Measurements from ENCODE around the gene THSD7B.
"Not testable (repeated sequence)": the region's sequence is repeated elsewhere in the genome, so short reads cannot be mapped to it uniquely, and the experiment has no call there.

THSD7B gene

DNA sequence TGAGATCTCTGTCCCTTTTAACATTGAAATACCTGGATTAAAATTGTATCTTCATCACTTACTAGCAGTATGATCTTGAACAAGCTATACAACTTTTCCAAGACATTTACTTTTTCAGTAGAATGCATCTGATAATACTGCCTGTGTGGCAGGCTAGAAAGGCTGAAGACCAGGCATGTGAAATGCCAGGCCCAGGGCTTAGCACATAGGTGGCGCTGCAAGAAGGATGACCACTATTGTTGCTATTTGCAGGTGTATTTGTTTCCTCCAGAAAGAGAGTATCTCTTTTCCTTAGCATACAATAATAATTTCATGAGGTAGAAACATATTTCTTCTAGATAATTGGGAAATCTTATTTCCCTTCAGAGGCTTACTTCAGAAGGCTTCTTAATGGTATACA lies 331.3 kb downstream of the THSD7B start:
- Histone ChIP-seq H3K14ac (ENCODE audit: low read length) (no peak overlapping the region), H3K9me3 (ENCODE audit: insufficient read depth, low read depth, low read length) (no peaks in the 10 kb centered on the region), H2AFZ (ENCODE audit: insufficient read depth, low read length, poor library complexity) (no peak overlapping the region), H2AK5ac (ENCODE audit: low read length) (no peak overlapping the region), H3K18ac (ENCODE audit: low read length) (no peak overlapping the region), H3K79me1 (ENCODE audit: low read length) (no peaks in the 10 kb centered on the region), H3K9ac (ENCODE audit: low read length) (no peak overlapping the region), H4K12ac (ENCODE audit: low read depth, low read length) (no peak overlapping the region), H3K27ac (ENCODE audit: low read depth, low read length) (no peak overlapping the region), H3K36me3 (ENCODE audit: control insufficient read depth in 1 of 2, insufficient read depth in 2 of 2, low read length in 2 of 2) (no peaks in the 10 kb centered on the region), H2BK12ac (ENCODE audit: low read length) (no peak overlapping the region), H4K91ac (ENCODE audit: low read depth, low read length) (no peak overlapping the region), H3K4me3 (ENCODE audit: low read depth, low read length) (no peak overlapping the region), H3K27me3 (ENCODE audit: insufficient read depth, low read length) (no peaks in the 10 kb centered on the region), H3K23ac (ENCODE audit: low read length) (no peak overlapping the region), H3K4me1 (ENCODE audit: control insufficient read depth in 1 of 2, insufficient read depth in 2 of 2, low read length in 2 of 2) (no peaks in the 10 kb centered on the region), H4K8ac (ENCODE audit: low read depth, low read length) (no peak overlapping the region), H2BK5ac (ENCODE audit: low read depth, low read length, poor library complexity) (no peak overlapping the region), H3K79me2 (ENCODE audit: control insufficient read depth, insufficient read depth, low read length, poor library complexity) (no peaks in the 10 kb centered on the region), H2BK120ac (ENCODE audit: insufficient read depth, low read length, poor library complexity) (no peak overlapping the region), H3K4me2 (ENCODE audit: low read length) (no peak overlapping the region), H3K4ac (ENCODE audit: low read depth, low read length) (no peak overlapping the region)
- WGBS (ENCODE audit: extremely low coverage, insufficient coverage, insufficient read length), result no CpG with 5 or more reads among the region's 1 CpG
- no peak for DNase-seq

DNA sequence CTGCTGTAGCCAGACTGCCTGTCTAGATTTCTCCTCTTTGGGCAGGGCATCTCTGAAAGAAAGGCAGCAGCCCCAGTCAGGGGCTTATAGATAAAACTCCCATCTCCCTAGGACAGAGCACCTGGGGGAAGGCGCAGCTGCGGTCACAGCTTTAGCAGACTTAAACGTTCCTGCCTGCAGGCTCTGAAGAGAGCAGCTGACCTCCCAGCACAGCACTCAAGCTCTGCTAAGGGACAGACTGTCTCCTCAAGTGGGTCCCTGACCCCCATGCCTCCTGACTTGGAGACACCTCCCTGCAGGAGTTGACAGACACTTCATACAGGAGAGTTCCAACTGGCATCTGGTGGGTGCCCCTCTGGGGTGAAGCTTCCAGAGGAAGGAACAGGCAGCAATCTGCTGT lies 336.5 kb downstream of the THSD7B start:
- not testable (repeated sequence) for H3K14ac ChIP-seq (ENCODE audit: low read length); H3K36me3 ChIP-seq (ENCODE audit: control insufficient read depth in 1 of 2, insufficient read depth in 2 of 2, low read length in 2 of 2); H4K91ac ChIP-seq (ENCODE audit: low read depth, low read length); H3K4me2 ChIP-seq (ENCODE audit: low read length); H3K27me3 ChIP-seq (ENCODE audit: insufficient read depth, low read length); DNase-seq; H3K18ac ChIP-seq (ENCODE audit: low read length); H2BK120ac ChIP-seq (ENCODE audit: insufficient read depth, low read length, poor library complexity); H2BK12ac ChIP-seq (ENCODE audit: low read length); H3K23ac ChIP-seq (ENCODE audit: low read length); H3K4me3 ChIP-seq (ENCODE audit: low read depth, low read length); H3K4ac ChIP-seq (ENCODE audit: low read depth, low read length); H2BK5ac ChIP-seq (ENCODE audit: low read depth, low read length, poor library complexity); H3K9me3 ChIP-seq (ENCODE audit: insufficient read depth, low read depth, low read length); H3K4me1 ChIP-seq (ENCODE audit: control insufficient read depth in 1 of 2, insufficient read depth in 2 of 2, low read length in 2 of 2); H3K9ac ChIP-seq (ENCODE audit: low read length); H3K79me2 ChIP-seq (ENCODE audit: control insufficient read depth, insufficient read depth, low read length, poor library complexity); H2AK5ac ChIP-seq (ENCODE audit: low read length); H4K12ac ChIP-seq (ENCODE audit: low read depth, low read length); H3K79me1 ChIP-seq (ENCODE audit: low read length); H2AFZ ChIP-seq (ENCODE audit: insufficient read depth, low read length, poor library complexity); H3K27ac ChIP-seq (ENCODE audit: low read depth, low read length); H4K8ac ChIP-seq (ENCODE audit: low read depth, low read length)
- no CpG with 5 or more reads among the region's 3 CpGs for WGBS (ENCODE audit: extremely low coverage, insufficient coverage, insufficient read length)

DNA sequence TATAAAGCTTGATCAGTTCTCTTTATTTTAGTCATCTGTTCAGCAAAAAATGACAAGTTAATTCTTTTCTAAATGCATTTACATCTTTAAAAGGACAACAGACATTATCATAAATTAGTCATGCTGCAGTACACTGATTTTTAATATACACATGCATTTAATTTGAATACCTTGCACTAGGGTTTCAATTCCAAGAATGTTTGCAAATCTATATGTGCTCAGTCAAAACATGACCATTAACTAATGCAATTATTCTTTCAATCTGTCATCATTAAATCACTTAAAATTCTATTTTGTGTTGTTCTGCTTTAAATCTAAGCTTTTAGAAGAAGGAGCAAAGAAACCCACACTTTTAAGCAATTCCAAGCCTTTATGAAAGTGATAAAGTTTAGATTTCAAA lies 342.6 kb downstream of the THSD7B start:
- Histone ChIP-seq H3K4me3 (ENCODE audit: low read depth, low read length) (no peak overlapping the region), H2BK12ac (ENCODE audit: low read length) (no peak overlapping the region), H2BK5ac (ENCODE audit: low read depth, low read length, poor library complexity) (no peak overlapping the region), H3K79me1 (ENCODE audit: low read length) (no peaks in the 10 kb centered on the region), H2AK5ac (ENCODE audit: low read length) (no peak overlapping the region), H3K79me2 (ENCODE audit: control insufficient read depth, insufficient read depth, low read length, poor library complexity) (no peaks in the 10 kb centered on the region), H4K12ac (ENCODE audit: low read depth, low read length) (no peak overlapping the region), H4K91ac (ENCODE audit: low read depth, low read length) (no peak overlapping the region), H4K8ac (ENCODE audit: low read depth, low read length) (no peak overlapping the region), H3K14ac (ENCODE audit: low read length) (no peak overlapping the region), H2BK120ac (ENCODE audit: insufficient read depth, low read length, poor library complexity) (no peak overlapping the region), H3K27me3 (ENCODE audit: insufficient read depth, low read length) (no peaks in the 10 kb centered on the region), H3K4me1 (ENCODE audit: control insufficient read depth in 1 of 2, insufficient read depth in 2 of 2, low read length in 2 of 2) (no peaks in the 10 kb centered on the region), H2AFZ (ENCODE audit: insufficient read depth, low read length, poor library complexity) (no peak overlapping the region), H3K18ac (ENCODE audit: low read length) (no peak overlapping the region), H3K9ac (ENCODE audit: low read length) (no peak overlapping the region), H3K4ac (ENCODE audit: low read depth, low read length) (no peak overlapping the region), H3K9me3 (ENCODE audit: insufficient read depth, low read depth, low read length) (no peaks in the 10 kb centered on the region), H3K4me2 (ENCODE audit: low read length) (no peak overlapping the region), H3K23ac (ENCODE audit: low read length) (no peak overlapping the region), H3K27ac (ENCODE audit: low read depth, low read length) (no peak overlapping the region), H3K36me3 (ENCODE audit: control insufficient read depth in 1 of 2, insufficient read depth in 2 of 2, low read length in 2 of 2) (no peaks in the 10 kb centered on the region)
- DNase-seq, result no peak

DNA sequence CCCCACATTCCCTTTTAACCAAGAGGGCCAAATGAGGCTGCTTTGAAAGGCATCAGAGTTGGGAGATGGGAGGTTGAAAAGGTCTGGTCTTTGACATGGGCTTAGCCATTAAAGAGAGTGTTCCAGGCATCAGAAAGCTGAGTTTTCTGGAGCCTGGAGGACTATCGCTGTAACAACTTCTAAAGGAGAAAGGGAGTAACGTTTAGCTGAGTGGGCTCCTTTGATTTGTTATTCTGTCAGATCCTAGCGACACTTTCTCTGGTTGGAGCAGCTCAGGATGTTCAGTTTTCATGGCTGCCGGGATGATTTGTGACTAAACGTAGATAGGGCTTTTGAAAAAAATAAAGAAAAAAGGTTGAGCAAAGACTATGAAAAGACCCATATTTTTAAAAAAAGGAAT lies 346.6 kb downstream of the THSD7B start:
- WGBS (ENCODE audit: extremely low coverage, insufficient coverage, insufficient read length), result no CpG with 5 or more reads among the region's 5 CpGs
- Histone ChIP-seq H2AK5ac (ENCODE audit: low read length) (no peak overlapping the region), H3K27me3 (ENCODE audit: insufficient read depth, low read length) (no peaks in the 10 kb centered on the region), H4K8ac (ENCODE audit: low read depth, low read length) (no peak overlapping the region), H3K4me3 (ENCODE audit: low read depth, low read length) (no peak overlapping the region), H3K9ac (ENCODE audit: low read length) (no peak overlapping the region), H3K18ac (ENCODE audit: low read length) (no peak overlapping the region), H2BK12ac (ENCODE audit: low read length) (no peak overlapping the region), H3K14ac (ENCODE audit: low read length) (no peak overlapping the region), H4K12ac (ENCODE audit: low read depth, low read length) (no peak overlapping the region), H3K23ac (ENCODE audit: low read length) (no peak overlapping the region), H2BK5ac (ENCODE audit: low read depth, low read length, poor library complexity) (no peak overlapping the region), H2BK120ac (ENCODE audit: insufficient read depth, low read length, poor library complexity) (no peak overlapping the region), H3K27ac (ENCODE audit: low read depth, low read length) (no peak overlapping the region), H3K36me3 (ENCODE audit: control insufficient read depth in 1 of 2, insufficient read depth in 2 of 2, low read length in 2 of 2) (no peaks in the 10 kb centered on the region), H3K9me3 (ENCODE audit: insufficient read depth, low read depth, low read length) (no peaks in the 10 kb centered on the region), H3K79me1 (ENCODE audit: low read length) (no peaks in the 10 kb centered on the region), H3K4me1 (ENCODE audit: control insufficient read depth in 1 of 2, insufficient read depth in 2 of 2, low read length in 2 of 2) (no peaks in the 10 kb centered on the region), H3K79me2 (ENCODE audit: control insufficient read depth, insufficient read depth, low read length, poor library complexity) (no peaks in the 10 kb centered on the region), H4K91ac (ENCODE audit: low read depth, low read length) (no peak overlapping the region), H3K4me2 (ENCODE audit: low read length) (no peak overlapping the region), H2AFZ (ENCODE audit: insufficient read depth, low read length, poor library complexity) (no peak overlapping the region), H3K4ac (ENCODE audit: low read depth, low read length) (no peak overlapping the region)
- DNase-seq, result no peak

All from trophoblast cell (in vitro differentiated cells and primary cell).